NCI-H774 (cell line): ENCODE data around the gene SSNA1.

Experiments
- DNase-seq: peaks from one replicate; lab custom pipeline; 2025; lab: John Stamatoyannopoulos, UW

The SSNA1 gene

DNA sequence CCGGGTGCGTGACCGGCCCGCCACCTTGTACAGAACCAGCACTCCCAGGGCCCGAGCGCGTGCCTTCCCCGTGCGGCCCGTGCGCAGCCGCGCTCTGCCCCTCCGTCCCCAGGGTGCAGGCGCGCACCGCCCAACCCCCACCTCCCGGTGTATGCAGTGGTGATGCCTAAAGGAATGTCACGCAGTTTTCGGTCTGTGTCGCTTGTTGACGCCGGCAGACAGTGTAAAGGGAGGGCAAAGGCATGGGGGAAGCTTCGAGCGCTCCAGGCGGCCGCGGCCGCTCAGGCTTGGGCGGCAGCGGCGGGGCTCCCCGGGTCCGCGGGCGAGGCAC, 19.9 kb upstream of the SSNA1 start:
- DNase-seq: no peak

DNA sequence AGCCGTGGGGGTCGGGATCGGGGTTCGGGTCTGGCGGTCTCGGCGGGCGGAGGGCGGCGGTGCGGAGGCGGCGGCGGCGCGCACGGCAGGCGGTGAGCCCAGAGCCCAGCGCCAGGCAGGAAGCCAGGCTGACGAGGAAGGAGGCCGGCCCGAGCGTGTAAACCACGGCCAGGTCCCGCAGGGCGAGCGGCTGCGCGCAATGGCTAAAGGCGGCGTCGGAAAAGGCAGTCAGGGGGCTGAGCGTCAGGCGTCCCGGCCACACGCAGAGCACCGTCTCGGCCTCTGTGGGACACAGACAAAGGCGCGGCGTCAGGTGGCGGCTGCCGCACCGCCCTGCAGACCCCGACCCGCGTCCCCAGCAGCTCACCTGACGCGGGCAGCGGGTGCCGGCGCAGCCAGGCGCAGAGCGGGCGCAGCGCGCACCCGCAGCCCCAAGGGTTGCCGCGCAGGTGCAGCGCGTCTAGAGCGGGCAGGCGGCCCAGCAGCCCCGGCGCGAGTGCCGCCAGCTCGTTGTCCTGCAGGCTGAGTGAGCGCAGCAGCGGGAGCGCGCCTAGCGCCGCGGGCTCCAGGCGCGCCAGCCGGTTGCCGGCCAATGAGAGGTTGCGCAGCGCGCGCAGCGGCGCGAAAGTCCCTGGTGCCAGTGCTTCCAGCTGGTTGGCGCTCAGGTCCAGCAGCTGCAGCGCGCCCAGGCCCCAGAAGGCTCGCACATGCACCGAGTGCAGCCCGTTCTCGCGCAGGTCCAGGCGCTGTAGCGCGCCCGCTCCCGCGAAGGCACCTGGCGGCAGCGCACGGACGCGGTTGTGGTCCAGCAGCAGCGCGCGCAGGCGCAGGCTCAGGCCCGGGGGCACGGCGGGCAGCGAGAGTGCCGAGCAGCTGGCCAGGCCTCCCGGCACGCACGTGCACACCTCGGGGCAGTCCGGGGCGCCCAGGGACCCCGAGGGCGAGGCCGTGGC, 19.3 kb upstream of the SSNA1 start:
- peak; percentile 91 for DNase-seq

DNA sequence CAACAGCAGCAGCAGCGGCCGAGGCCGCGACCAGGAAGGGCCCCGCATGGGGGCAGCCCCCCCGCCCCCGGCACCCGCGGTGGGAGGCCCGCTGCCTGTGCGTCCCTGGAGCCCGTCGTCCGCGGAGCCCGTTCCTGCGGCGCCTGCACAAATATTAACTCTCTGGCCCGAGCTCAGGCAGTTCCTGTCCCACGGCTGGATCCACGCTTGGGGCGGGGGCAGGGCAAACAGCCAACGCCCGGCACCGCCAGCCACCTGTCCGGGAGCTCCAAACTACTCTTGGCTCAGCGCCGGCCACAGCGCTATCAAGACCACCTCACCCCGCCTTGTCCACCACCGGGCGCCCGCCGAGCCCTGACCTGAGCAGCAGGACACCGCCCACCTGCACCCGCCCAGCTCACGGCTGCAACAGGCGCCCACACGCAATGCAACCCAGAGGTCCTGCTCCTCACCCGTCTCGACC, 18.5 kb upstream of the SSNA1 start, which contains the start of gene LRRC26:
Gene LRRC26, minus strand, starts transcription at position 156 of the 463 bp plus-strand sequence. Its CDS starts 108 bp downstream, at position 48.
- DNase-seq: no peak

DNA sequence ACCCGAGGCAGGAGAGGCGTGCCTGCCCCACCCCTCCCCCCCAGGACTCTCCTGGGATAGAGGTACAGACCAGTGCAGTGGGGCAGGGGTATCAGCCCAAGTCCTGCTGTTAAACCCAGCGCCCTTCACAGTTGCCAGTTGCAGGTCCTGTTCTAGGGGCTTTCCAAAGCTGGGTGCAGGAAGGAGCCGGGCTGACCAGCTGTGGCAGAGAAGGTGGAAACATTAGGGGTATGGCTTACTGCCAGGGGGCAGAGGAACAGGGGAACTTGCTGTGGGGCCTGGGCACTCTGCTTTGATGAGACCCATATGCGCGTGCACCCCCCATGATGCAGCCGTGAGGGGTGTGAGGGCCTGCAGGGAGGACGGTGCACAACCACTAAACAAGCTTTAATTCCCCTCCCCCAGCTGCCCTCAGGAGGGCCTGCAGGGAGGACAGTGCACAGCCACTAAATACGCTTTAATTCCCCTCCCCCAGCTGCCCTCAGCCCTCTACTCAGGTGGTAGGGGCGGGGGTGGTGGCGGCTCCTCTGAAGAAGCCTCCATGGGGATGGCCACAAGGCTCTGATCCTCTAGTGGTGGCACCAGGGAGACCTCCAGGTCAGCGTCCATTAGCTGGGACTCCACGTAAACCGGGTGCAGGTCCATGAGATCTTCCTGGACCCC, 17.9 kb upstream of the SSNA1 start:
- DNase-seq: no peak

DNA sequence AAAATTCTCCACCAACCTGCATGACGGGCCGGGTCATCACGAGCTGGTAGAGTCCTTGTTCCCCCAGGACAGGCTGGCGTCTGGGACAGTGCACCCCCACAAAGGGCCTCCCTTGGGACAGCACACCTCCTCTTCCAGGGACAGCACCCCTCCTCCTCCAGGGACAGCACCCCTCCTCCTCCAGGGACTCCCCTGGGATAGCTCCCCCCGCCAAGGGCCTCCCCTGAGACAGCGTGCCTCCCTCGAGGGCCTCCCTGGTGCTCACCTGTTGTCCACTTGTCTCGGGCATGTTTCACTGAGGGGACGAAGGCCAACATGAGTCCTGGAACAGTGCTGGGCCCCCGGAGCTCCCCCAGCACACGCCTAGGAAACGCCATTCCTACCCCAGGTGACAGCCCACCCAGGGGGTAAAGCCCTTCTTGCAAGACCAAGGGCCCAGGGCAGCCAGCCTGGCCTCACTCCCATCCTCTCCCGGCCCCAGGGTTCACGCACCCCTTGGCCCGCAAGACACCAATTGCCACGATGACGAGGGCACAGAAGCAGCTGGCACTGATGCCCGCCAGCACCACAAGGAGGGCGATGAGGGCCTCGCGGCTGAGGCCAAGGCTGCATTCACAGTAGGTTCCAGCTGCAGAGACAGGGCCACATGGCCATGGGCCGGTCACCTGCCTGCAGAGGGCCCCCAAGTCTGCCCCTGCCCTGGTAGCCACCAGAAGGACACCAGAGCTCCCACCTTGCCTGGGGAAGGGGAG, 17.2 kb upstream of the SSNA1 start:
- no peak for DNase-seq

DNA sequence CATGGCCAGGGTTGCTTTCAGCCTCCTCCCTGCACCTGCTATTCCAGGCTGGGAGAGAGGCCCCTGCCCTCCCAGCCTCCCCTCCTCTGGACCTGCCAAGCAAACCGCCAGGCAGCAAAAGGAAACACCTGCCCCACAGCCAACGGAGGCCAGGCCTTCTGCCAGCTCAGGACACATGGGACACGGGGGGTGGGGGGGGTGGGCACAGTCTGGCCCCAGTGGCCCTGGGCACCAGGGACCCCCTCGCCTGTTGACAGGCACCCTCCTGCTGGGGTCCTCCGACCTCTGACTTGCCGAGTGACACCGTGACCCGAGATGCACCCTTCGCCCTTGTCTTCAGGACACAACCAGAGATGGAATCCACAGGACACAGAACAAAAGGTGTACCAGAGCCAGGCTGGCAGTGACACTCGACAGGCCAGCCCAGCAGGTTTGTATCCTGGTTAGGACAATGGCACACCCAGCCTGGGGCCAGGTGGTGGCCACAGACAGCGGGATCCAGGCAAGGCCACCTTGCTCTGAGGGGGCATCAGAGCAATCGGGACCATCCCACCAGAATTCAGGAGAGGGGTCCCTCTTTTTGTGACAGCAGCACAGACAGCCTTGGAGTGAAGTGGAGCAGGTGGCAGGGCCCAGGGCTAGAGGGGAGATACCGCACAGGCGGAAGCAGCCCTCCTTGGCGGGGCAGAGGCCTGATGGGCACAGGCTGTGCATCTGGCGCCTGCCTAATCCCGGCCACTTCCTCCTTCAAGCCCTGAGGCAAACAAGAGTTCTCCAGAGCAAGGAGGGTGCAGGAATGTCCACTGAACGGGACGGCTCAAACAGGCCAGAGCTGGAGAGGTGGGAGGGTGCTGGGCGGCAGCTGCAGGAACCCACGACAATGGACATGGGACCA, 15.3 kb upstream of the SSNA1 start:
- DNase-seq: peak; percentile 35

DNA sequence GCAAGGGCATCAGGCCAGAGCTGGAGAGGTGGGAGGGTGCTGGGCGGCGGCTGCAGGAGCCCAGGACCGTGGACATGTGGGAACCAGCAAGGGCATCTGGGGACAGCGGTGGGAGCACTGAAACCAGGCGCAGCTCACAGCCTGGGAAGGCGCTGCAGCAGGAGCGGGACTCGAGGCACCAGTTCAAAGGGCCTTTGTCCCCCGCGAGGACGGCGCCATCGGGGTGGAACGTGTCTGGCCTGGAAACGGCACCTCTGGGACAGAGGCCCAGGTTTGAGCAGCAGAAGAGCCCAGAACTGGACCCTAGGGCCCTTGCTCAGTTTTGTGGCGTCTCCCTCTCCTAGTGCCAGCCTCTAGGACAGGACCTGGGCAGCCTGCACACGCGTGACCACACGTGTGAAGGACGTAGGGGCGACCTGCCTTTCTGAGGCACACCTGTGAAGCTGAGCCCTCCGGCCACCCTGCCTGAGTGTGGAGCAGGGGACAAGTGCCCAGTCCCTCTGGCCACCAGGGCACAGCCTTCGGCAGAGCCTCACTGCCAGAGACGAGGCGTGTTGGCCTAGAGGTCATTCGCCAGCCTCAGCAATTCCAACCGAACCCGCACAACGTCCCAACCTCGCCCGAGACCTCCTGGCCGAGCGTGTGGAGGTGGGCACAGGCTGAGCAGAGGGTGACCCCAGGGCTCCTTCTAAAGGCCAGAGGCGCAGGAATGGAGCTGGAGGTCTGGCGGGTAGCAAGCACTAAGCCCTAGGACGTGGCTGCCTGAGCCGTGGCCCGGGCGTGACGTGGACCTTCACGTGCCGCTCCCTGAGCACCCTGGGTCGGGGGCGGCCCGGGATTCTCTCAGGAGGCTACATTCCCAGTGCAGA, 14.4 kb upstream of the SSNA1 start:
- no peak for DNase-seq

DNA sequence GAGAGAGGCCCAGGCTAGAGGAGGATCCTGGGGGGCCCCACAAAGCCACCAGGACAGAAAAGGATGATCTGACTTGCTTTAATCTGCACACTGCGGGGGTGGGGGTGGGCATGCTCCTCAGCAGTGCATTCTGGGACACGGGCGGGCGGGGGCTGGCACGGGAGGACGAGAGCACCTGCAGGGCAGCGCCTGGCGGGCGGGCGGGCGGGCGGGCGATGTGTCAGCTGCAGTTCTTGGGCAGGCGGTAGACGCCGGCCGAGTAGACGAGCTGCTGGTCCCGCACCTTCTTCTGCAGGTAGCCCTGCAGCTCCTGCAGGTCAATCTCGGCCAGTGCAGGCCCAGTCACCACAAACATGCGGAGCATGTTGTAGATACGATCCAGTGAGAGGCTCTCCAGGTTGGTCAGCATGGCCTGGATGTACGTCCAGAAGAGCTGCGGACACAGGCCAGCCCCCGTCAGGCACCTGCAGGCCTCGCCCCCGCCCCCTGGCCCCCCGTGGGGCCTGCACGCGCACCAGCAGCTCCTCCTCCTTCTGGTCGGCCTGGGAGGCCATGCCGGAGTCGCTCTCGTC, 13.7 kb upstream of the SSNA1 start:
- no peak for DNase-seq

DNA sequence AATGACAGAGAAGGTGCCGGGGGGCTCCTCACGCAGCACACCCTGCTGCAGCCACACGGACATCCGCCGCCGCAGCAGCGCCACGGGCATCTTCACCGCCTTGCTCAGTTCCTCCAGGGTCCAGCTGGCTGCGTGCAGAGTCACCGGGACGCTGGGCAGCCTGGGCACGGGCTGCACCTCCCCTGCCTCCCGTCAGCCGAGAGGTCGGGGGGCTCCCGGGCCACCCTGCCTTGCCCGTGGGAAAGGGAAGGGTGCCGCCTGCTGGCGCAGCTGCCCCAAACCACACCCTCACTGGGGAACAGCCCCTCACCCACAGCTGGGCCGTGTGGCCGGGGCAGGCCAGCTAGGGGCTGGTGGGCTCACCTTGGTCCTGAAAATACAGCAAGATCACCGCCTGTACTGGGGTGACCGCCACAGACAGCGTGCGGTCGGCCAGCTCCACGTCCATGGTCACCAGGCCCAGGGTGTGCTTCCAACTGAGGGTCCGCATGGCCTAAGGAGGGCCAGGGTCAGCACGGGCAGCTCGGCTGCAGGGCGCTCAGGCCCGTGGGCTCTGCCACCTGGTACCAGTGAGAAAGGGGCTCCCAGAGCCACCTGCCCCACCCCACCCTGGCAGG, 13.0 kb upstream of the SSNA1 start:
- no peak for DNase-seq

DNA sequence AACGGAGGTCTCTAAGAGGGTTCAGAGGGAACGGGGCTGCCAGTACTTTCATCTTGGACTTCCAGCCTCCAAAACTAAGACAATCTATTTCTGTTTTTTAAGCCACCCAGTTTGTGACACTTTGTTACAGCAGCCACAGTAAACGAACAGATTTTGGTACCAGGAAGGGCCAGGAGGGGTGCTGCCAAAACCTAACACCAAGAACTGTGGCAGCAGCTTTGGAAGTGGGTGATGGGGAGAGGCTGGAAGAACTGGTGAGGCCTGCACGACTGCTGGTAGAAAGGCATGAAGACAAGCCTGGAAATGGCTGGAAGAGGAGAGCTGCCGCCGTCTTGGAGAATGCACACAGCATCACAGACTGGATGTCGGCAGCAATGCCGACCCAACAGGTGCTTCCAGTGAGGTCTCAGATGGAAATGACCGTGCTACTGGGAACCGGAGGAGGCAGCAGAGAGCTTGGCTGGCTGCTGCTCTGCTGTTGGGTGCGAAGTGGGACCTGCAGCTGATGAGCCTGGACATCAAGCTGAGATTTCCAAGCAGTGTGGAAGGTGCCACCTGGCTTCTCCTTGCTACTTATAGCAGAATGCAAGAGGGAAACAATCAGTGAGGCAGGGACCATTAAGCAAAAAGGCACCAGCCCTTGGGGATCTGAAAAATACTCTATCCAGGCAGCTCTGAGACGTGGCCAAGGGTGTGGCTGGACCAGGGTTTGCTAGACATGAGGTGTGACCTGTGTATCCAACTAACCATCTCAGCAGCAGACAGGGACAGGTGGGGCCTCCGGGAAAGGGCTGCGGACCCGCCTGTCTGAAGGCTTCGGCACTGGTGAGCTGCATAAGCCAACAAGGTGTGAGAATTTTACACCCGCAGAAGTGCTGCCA, 11.9 kb upstream of the SSNA1 start:
- no peak for DNase-seq

DNA sequence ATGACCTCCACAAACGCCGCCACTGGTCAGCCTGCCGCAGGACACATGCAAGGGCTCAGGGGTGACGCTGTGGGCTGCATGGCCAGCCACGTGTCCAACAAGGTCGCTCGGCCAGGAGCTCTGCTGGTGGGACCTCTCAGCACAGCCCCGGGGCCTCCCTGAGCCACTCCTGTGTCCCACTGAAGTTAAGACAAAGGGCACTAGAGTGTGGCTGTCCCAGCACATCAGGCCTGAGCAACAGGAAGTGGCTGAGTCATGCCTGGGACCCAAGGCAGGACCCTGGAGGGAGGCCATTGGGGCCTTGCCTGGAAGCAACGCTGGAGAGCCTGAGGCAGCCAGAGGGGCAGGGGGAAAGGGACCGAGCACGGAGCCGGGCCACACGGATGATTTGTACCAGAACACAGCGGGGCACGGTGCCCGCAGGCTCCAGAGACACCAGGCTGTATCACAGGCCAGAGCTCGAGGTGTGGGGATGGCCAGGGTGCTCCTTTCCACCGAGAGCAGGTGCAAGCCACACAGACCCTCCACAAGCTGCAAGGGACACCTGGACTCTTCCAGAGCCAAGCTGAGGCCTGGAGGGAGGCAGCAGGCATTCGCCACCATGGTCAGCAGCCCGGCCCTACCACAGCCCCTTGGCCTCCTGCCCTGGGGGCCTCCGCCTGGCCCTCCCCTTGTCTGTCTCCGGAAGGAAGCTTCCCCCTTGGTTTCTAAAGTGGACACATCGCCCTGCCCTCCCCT, 10.1 kb upstream of the SSNA1 start:
- DNase-seq: no peak

DNA sequence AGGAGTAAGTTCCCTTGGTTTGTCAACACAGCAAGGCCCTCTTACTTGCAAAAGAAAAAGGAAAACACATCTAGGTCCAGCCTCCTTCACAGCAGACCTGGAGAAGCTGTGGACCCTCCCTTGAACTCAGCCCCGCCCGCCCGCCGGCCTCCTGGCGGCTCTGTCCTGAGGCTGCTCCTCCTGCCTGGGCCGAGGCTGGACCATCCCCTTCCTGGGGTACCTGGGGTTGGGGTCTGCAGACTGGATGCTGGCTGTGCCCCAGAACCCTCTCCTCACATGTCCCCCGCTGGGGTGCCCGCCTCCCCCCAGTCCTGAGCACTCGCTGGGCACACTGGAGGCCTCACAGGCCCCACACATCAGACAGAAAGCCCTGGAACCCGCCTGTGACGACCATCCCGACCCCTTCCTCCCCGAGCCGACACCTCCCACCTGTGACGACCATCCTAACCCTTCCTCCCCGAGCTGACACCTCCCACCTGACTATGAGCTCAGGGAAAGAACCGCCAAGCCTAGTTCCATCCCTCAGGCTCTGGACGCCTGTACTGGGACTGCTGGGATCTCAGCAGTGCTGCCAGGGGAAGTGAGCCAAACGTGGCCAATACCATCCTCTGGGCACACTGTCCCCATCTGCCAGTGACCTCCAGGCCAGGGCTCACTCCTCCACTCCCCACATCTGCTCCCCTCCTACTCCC, 9.4 kb upstream of the SSNA1 start:
- no peak for DNase-seq

DNA sequence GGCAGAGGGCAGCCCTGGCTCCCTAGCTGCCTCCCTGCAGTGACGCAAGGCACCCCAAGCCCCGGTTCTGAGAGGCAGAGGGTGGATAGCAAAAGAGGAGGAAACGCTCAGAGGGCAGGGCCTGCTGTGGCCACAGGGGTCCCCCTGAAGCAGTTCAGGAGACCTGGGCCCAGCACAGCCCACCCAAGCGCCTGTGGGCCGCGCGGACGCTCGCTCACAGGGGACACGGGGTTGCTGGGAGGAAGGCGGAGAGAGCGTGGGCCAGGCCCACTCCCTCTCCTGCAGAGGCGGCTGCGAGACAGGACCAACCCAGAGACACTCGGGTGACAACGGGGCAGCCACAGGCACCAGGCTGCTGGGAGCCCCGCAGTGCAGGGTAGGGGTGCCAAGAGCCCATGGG, 8.7 kb upstream of the SSNA1 start:
- no peak for DNase-seq

DNA sequence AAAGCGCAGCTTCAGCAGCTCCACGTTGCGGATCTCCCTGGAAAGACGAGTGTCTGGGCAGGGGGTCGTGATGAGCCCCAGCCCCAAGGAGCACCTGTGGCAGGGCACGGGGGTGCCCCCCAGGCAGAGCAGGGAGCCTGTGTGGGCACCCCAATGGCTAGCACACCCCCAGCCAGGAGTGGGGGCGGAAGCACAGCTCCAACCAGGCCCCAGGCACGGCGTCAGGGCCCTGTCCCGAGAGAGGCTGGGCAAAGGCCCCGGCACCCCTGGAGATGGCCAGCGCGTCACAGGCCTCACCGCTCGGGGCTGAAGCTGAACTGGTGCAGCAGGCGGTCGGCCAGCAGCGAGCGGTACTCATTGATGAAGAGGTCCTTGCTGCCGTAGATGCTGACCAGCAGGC, 8.0 kb upstream of the SSNA1 start:
- no peak for DNase-seq

DNA sequence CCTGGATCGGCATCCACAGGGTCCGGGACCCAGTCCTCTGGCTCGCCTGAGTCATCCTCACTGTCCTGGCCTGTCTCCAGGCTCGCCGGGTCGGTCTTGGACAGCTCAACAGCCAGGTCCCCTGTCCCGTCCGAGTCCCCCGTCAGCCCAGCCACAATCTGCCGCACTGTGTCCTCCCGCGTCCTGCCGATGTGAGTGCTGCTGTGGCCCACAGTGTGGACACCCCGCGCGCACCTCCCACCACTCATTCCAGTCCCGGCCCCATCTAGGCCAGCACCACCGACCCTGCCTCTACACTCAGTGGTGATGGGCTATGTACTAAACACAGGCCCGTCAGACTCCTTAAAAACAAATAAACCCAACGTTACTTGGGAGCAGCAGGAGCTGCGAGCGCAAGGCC, 6.8 kb upstream of the SSNA1 start:
- no peak for DNase-seq

DNA sequence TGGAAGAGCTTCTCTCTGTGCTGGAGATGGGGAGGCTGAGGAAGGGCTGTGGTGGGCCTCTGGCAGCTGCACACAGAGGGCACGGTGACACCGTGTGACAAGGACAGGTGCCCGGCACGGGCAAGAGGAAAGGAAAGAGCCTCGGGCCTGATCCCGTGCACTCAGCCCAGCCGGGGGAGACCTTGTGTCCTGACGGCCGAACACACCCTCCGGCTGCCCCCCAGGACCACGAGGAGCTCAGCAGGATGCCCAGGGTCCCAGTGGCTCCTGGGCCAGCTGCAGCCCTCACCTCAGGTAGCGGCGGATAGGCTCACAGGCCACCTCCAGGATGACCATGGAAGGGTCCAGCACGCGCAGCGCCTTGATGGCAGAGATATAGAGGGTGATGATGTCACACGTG, 5.6 kb upstream of the SSNA1 start:
- no peak for DNase-seq

DNA sequence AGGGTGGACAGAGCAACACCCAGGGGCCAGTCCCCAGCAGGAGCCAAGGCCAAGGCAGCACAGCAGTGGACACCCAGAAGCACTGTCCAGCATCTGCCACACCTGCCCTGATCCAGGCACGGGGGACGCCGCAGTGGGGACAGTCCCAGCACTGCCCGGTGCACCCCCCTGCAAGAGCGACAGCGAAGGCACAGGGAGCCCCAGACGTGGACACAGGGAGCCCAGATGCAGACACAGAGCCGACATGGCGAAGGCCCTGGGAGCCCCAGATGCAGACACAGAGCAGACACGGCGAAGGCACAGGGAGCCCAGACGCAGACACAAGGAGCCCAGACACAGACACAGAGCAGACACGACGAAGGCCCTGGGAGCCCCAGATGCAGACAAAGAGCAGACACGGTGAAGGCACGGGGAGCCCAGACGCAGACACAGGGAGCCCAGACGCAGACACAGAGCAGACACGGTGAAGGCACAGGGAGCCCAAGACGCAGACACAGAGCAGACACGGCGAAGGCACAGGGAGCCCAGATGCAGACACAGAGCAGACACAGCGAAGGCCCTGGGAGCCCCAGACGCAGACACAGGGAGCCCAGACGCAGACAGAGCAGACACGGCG, 4.4 kb upstream of the SSNA1 start:
- DNase-seq: no peak
